K562 (cell line): Measurements from ENCODE around the gene NTRK3. TPM values are rescaled to one million over a fixed set of nuclear protein-coding genes. Genes with fewer than 3 reads are reported as not detected.

Experiments
- LARP7 ChIP-seq: fragments of 450-650 bp; IDR thresholded peaks from 2 replicates; pipeline ENCODE4 v1.6.1; 2016
- RAD21 ChIP-seq, 2 experiments: fragments of 250-450 bp in 1 of 2; fragments of 450-650 bp in 1 of 2; sonication (Bioruptor Pico) in 1 of 2; formaldehyde crosslinking in 1 of 2; IDR thresholded peaks in 1 of 2; conservative IDR thresholded peaks in 1 of 2; 2 replicates each; pipeline versions ENCODE4 v1.4.0 to v1.8.0; 2020 to 2022; ENCODE audit warnings: mild to moderate bottlenecking in 2 of 2, moderate library complexity in 1 of 2
- polyA plus RNA-seq, 8 experiments: library from polyadenylated mRNA; depleted of rRNA in 4 of 8; stranded (reverse) in 5 of 8; unstranded in 3 of 8; fragments of >200 nt; fragmentation: Nextera tagmentation in 2 of 8; fragmentation: Illumina TruSeq in 1 of 8; extraction: Ambion mirVana in 2 of 8; extraction: Trizol in 1 of 8; gene quantifications; 2 replicates each; pipeline versions ENCODE4 v1.2.1 to v1.2.3, GENCODE V29; 2011 to 2014; ENCODE audit warnings: inconsistent platforms in 1 of 8, missing spikeins in 1 of 8
- total RNA-seq, 7 experiments: library from RNA; depleted of rRNA in 6 of 7; stranded (reverse); fragments of >200 nt in 6 of 7; fragmentation: Illumina TruSeq in 2 of 7; extraction: Trizol in 2 of 7; gene quantifications; 2 replicates each; pipeline versions ENCODE4 v1.2.1 to v1.2.3, GENCODE V29; 2011 to 2021; ENCODE audit warnings: low replicate concordance in 1 of 7
- TF ChIP-seq, protein P1 (sequence below): sonication (generic); formaldehyde crosslinking; IDR thresholded peaks from 2 replicates; pipeline ENCODE4 v1.8.0; 2023; ENCODE audit warnings: missing genetic modification reagents, mild to moderate bottlenecking, borderline replicate concordance
- TF ChIP-seq, protein P2 (sequence below): fragments of 250-450 bp; sonication (Bioruptor Pico); IDR thresholded peaks from 2 replicates; pipeline ENCODE4 v1.8.0; 2021; ENCODE audit warnings: mild to moderate bottlenecking, moderate library complexity
- TF ChIP-seq, protein P3 (sequence below), 2 experiments: fragments of 450-650 bp in 1 of 2; sonication (generic) in 1 of 2; formaldehyde crosslinking in 1 of 2; IDR thresholded peaks in 1 of 2; conservative IDR thresholded peaks in 1 of 2; 2 replicates each; pipeline versions ENCODE4 v1.6.1 to v1.8.1; 2016 to 2023; ENCODE audit warnings: mild to moderate bottlenecking in 2 of 2, moderate library complexity in 2 of 2, inconsistent platforms in 1 of 2, missing genetic modification reagents in 1 of 2
- TF ChIP-seq, protein P4 (sequence below): fragments of 250-450 bp; sonication (Bioruptor Pico); IDR thresholded peaks from 2 replicates; pipeline ENCODE4 v1.4.0; 2020; ENCODE audit warnings: borderline replicate concordance

Gene NTRK3
- total and polyA plus RNA-seq, 9 of the 15 experiments (the other 6 are each of a cell fraction or from before 2014, with no cell fraction given), result 0.11 to 0.13 TPM; not detected in 7

DNA sequence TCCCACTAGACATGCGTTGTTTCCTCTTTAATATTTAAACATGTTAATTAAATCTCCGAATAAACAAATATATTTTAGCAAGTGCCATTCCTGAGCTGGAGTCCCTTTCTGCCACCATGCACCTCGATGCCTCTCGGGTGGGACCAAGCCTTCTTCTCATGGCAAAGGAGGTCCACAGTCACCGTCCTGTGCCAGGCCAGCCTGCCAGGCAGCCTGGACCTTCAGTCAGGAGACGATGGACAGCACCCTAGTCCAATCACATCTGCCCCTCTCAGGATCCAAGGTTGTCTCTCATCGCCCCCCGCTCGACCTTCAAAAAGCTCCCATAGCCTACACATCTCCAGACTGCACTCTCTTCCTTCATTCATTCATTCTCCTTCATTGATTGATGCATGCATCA, 22.6 kb downstream of the NTRK3 start (continued):
- TF ChIP-seq, protein P1, sequence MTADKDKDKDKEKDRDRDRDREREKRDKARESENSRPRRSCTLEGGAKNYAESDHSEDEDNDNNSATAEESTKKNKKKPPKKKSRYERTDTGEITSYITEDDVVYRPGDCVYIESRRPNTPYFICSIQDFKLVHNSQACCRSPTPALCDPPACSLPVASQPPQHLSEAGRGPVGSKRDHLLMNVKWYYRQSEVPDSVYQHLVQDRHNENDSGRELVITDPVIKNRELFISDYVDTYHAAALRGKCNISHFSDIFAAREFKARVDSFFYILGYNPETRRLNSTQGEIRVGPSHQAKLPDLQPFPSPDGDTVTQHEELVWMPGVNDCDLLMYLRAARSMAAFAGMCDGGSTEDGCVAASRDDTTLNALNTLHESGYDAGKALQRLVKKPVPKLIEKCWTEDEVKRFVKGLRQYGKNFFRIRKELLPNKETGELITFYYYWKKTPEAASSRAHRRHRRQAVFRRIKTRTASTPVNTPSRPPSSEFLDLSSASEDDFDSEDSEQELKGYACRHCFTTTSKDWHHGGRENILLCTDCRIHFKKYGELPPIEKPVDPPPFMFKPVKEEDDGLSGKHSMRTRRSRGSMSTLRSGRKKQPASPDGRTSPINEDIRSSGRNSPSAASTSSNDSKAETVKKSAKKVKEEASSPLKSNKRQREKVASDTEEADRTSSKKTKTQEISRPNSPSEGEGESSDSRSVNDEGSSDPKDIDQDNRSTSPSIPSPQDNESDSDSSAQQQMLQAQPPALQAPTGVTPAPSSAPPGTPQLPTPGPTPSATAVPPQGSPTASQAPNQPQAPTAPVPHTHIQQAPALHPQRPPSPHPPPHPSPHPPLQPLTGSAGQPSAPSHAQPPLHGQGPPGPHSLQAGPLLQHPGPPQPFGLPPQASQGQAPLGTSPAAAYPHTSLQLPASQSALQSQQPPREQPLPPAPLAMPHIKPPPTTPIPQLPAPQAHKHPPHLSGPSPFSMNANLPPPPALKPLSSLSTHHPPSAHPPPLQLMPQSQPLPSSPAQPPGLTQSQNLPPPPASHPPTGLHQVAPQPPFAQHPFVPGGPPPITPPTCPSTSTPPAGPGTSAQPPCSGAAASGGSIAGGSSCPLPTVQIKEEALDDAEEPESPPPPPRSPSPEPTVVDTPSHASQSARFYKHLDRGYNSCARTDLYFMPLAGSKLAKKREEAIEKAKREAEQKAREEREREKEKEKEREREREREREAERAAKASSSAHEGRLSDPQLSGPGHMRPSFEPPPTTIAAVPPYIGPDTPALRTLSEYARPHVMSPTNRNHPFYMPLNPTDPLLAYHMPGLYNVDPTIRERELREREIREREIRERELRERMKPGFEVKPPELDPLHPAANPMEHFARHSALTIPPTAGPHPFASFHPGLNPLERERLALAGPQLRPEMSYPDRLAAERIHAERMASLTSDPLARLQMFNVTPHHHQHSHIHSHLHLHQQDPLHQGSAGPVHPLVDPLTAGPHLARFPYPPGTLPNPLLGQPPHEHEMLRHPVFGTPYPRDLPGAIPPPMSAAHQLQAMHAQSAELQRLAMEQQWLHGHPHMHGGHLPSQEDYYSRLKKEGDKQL (CRISPR knock-in tag), result no peak
- TF ChIP-seq RAD21 (CRISPR knock-in tag; conservative IDR thresholded peaks at IDR 0.05 in 1 of 2, IDR thresholded peaks at IDR 0.05 in 1 of 2), result no peak
- TF ChIP-seq, protein P2, sequence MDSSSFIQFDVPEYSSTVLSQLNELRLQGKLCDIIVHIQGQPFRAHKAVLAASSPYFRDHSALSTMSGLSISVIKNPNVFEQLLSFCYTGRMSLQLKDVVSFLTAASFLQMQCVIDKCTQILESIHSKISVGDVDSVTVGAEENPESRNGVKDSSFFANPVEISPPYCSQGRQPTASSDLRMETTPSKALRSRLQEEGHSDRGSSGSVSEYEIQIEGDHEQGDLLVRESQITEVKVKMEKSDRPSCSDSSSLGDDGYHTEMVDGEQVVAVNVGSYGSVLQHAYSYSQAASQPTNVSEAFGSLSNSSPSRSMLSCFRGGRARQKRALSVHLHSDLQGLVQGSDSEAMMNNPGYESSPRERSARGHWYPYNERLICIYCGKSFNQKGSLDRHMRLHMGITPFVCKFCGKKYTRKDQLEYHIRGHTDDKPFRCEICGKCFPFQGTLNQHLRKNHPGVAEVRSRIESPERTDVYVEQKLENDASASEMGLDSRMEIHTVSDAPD (CRISPR knock-in tag), result no peak
- TF ChIP-seq, protein P3, sequence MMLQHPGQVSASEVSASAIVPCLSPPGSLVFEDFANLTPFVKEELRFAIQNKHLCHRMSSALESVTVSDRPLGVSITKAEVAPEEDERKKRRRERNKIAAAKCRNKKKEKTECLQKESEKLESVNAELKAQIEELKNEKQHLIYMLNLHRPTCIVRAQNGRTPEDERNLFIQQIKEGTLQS (IDR thresholded peaks at IDR 0.05), result no peak
- TF ChIP-seq, protein P3 (CRISPR knock-in tag; conservative IDR thresholded peaks at IDR 0.05), result no peak
- no peak for TF ChIP-seq LARP7
- TF ChIP-seq, protein P4, sequence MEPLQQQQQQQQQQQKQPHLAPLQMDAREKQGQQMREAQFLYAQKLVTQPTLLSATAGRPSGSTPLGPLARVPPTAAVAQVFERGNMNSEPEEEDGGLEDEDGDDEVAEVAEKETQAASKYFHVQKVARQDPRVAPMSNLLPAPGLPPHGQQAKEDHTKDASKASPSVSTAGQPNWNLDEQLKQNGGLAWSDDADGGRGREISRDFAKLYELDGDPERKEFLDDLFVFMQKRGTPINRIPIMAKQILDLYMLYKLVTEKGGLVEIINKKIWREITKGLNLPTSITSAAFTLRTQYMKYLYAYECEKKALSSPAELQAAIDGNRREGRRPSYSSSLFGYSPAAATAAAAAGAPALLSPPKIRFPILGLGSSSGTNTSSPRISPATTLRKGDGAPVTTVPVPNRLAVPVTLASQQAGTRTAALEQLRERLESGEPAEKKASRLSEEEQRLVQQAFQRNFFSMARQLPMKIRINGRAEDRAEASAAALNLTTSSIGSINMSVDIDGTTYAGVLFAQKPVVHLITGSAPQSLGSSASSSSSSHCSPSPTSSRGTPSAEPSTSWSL (CRISPR knock-in tag), result no peak
